HG02852 (cell line): ENCODE data around the gene C19orf25.
"Not testable (repeated sequence)": the region's sequence is repeated elsewhere in the genome, so short reads cannot be mapped to it uniquely, and the experiment has no call there.

Experiments used
- ATAC-seq: cut with Tn5 transposase; IDR thresholded peaks from one replicate; pipeline ENCODE4 v1.9.1; 2021; ENCODE audit warnings: mild to moderate bottlenecking, moderate library complexity; ENCODE audit not compliant: unreplicated experiment

C19orf25 gene

GRCh38 chr19:1482361-1483130, 3.5 kb upstream of the C19orf25 start:
- no peak for ATAC-seq

GRCh38 chr19:1481893-1482360, 2.9 kb upstream of the C19orf25 start:
- no peak for ATAC-seq

GRCh38 chr19:1481224-1481892, 2.3 kb upstream of the C19orf25 start:
- no peak for ATAC-seq

- not testable (repeated sequence) for ATAC-seq
These were observed 2.0 kb downstream of the C19orf25 start for GRCh38 chr19:1477056-1477455.

- ATAC-seq = no peak
These were observed 3.1 kb downstream of the C19orf25 start for GRCh38 chr19:1475751-1476437.

GRCh38 chr19:1474765-1475351, 4.2 kb downstream of the C19orf25 start:
- ATAC-seq = no peak

- no peak for ATAC-seq
These were observed 4.8 kb downstream of the C19orf25 start for GRCh38 chr19:1474011-1474764.

- no peak for ATAC-seq
These were observed 5.7 kb downstream of the C19orf25 start for GRCh38 chr19:1473085-1473851.

- ATAC-seq = no peak
These were observed 6.6 kb downstream of the C19orf25 start for GRCh38 chr19:1472231-1473084.

GRCh38 chr19:1471515-1472160, 7.4 kb downstream of the C19orf25 start:
- ATAC-seq = no peak

GRCh38 chr19:1471010-1471514, 8.0 kb downstream of the C19orf25 start:
- no peak for ATAC-seq

GRCh38 chr19:1470305-1471009, 8.6 kb downstream of the C19orf25 start:
- ATAC-seq = no peak

GRCh38 chr19:1470055-1470304, 9.0 kb downstream of the C19orf25 start:
- ATAC-seq = no peak

- no peak for ATAC-seq
These were observed 9.6 kb downstream of the C19orf25 start for GRCh38 chr19:1469255-1470054.

- no peak for ATAC-seq
These were observed 10.2 kb downstream of the C19orf25 start for GRCh38 chr19:1468821-1469254.

- ATAC-seq = no peak
These were observed 10.7 kb downstream of the C19orf25 start for GRCh38 chr19:1468274-1468820.
